ENCODE results near the gene TINCR.

Gene TINCR

GRCh38 chr19:5512715-5513114 lies 55.0 kb downstream of the TINCR start:
- H3K4me3 ChIP-seq (replicated peaks; ENCODE audit: insufficient read depth, low read length), result no peak overlapping the region
- no peak for DNase-seq (ENCODE audit: low read depth in 1 of 2, low spot score in 1 of 2)
- H3K27me3 ChIP-seq (ENCODE audit: insufficient read depth, poor library complexity, severe bottlenecking), result no peaks in the 10 kb centered on the region
- no peak overlapping the region for H3K27ac ChIP-seq (replicated peaks)
- TF ChIP-seq GABPA (IDR thresholded peaks at IDR 0.05; ENCODE audit: low read depth) (no peak), CTCF (IDR thresholded peaks at IDR 0.05; ENCODE audit: insufficient read depth, low read length) (no peak), SPI1 (IDR thresholded peaks at IDR 0.05; ENCODE audit: borderline replicate concordance, low read depth) (no peak), POLR2AphosphoS5 (IDR thresholded peaks at IDR 0.05; ENCODE audit: low read depth) (no peak), REST (IDR thresholded peaks at IDR 0.05; ENCODE audit: insufficient replicate concordance, low read depth) (no peak)

Data from HL-60 (cell line).